Esophagus muscularis mucosa (tissue), 4 donors: ENCODE measurements around the gene CLEC11A. TPM values are rescaled to one million over a fixed set of nuclear protein-coding genes. Genes with fewer than 3 reads are reported as not detected.
A peak's percentile ranks its signal among the peaks of the same experiment; 100 is the strongest.

Experiments
- DNase-seq: peaks from one replicate; pipeline ENCODE4 v3.0.0-alpha.2; 2017; ENCODE audit errors: extremely low spot score
- H3K27ac ChIP-seq, 4 donors: fragments of 200-600 bp; sonication (generic); replicated peaks in 1 of 4; 1 replicate in 3 of 4; 2 replicates in 1 of 4; pipeline ENCODE4 v1.5.1; 2016 to 2019; ENCODE audit warnings: mild to moderate bottlenecking in 1 of 4
- H3K27me3 ChIP-seq, 4 donors: fragments of 200-600 bp; sonication (generic); one replicate each; pipeline versions ENCODE4 v1.5.1 to v1.6.0; 2016 to 2019
- H3K36me3 ChIP-seq, 4 donors: fragments of 200-600 bp; sonication (generic); one replicate each; pipeline ENCODE4 v1.5.1; 2016 to 2019
- H3K4me1 ChIP-seq, 4 donors: fragments of 200-600 bp; sonication (generic); one replicate each; pipeline ENCODE4 v1.5.1; 2016 to 2019
- H3K4me3 ChIP-seq, 4 donors: fragments of 200-600 bp; sonication (generic); 1 replicate in 2 of 4; 2 replicates in 2 of 4; pipeline ENCODE4 v1.5.1; 2016 to 2019; ENCODE audit warnings: mild to moderate bottlenecking in 4 of 4, moderate library complexity in 1 of 4
- H3K9me3 ChIP-seq, 4 donors: fragments of 200-600 bp; sonication (generic); 1 replicate in 3 of 4; 2 replicates in 1 of 4; pipeline ENCODE4 v1.5.1; 2016 to 2019
- EP300 ChIP-seq: sonication (generic); formaldehyde crosslinking; IDR thresholded peaks from one replicate; pipeline ENCODE4 v1.6.1; 2017; ENCODE audit warnings: antibody characterized with exemption
- POLR2A ChIP-seq: fragments of 450-650 bp; IDR thresholded peaks from one replicate; pipeline ENCODE4 v1.6.1; 2017; ENCODE audit warnings: antibody characterized with exemption, moderate library complexity, mild to moderate bottlenecking, low read depth
- POLR2AphosphoS5 ChIP-seq, 2 donors: sonication (generic); formaldehyde crosslinking; IDR thresholded peaks; one replicate each; pipeline ENCODE4 v1.6.1; 2017; ENCODE audit warnings: antibody characterized with exemption in 2 of 2
- WGBS: methylation state at CpG from one replicate; pipeline ENCODE4 v1.1.5; 2018; 5-methylcytosine and 5-hydroxymethylcytosine counted together
- intact Hi-C: fragments of 100-400 bp; cut with DNase I; formaldehyde crosslinking; loops from one replicate; pipeline ENCODE4 v1.15.1; 2023
- total RNA-seq, 4 donors: library from RNA; depleted of rRNA; stranded (reverse); fragments of >200 nt; gene quantifications; one replicate each; pipeline versions ENCODE4 v1.1.0 to v1.2.1, GENCODE V29; 2016
- TF ChIP-seq, protein P1 (sequence below), 3 experiments: fragments of 200-600 bp in 2 of 3; fragments of 450-650 bp in 1 of 3; sonication (generic) in 2 of 3; IDR thresholded peaks; one replicate each; pipeline ENCODE4 v1.5.1; 2017 to 2019; ENCODE audit warnings: antibody characterized with exemption in 3 of 3, mild to moderate bottlenecking in 2 of 3, moderate library complexity in 1 of 3

CLEC11A gene
- total RNA-seq, 4 donors from 2014 or later = 8.3 to 15.4 (median 11.1) TPM

DNA sequence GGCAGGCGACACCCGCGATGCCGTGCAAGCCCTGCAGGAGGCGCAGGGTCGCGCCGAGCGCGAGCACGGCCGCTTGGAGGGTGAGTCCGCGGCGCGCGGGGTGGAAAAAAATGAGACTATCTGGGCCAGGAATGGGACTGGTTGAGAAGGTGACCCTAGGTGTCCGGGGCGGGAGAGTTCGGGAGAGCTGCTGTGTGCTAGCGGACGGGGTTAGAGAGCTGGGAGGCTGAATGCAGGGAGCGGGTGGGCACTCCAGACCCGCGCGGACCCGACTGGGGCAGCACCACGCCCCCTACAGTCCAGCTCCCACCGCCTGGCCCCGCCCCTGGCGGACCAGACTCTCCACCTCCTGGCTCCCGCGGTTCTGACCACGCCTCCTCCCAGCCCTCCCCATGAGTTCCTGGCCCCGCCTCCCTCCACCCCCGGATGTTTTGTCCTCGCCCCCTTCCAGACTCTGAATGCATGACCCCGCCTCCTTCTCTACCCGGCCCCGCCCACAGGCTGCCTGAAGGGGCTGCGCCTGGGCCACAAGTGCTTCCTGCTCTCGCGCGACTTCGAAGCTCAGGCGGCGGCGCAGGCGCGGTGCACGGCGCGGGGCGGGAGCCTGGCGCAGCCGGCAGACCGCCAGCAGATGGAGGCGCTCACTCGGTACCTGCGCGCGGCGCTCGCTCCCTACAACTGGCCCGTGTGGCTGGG, 1.5 kb downstream of the CLEC11A start:
- no peaks in the 10 kb centered on the region for H3K36me3 ChIP-seq
- H3K9me3 ChIP-seq = no peaks in the 10 kb centered on the region
- peak overlapping the region; percentile 61 to 86 (median 62) for H3K4me3 ChIP-seq
- peak overlapping the region; percentile 65 to 80 (median 70) for H3K27ac ChIP-seq
- peak; percentile 99 for DNase-seq
- intact Hi-C loops = loop anchor here (5.0 kb wide), 2 partner anchors 58 to 83 kb away; no protein-coding TSS in a partner anchor
- TF ChIP-seq EP300 (no peak), POLR2A (peak; percentile 10), POLR2AphosphoS5 (IDR thresholded peaks at IDR 0.05) (peak; percentile 84 to 90)
- TF ChIP-seq, protein P1, sequence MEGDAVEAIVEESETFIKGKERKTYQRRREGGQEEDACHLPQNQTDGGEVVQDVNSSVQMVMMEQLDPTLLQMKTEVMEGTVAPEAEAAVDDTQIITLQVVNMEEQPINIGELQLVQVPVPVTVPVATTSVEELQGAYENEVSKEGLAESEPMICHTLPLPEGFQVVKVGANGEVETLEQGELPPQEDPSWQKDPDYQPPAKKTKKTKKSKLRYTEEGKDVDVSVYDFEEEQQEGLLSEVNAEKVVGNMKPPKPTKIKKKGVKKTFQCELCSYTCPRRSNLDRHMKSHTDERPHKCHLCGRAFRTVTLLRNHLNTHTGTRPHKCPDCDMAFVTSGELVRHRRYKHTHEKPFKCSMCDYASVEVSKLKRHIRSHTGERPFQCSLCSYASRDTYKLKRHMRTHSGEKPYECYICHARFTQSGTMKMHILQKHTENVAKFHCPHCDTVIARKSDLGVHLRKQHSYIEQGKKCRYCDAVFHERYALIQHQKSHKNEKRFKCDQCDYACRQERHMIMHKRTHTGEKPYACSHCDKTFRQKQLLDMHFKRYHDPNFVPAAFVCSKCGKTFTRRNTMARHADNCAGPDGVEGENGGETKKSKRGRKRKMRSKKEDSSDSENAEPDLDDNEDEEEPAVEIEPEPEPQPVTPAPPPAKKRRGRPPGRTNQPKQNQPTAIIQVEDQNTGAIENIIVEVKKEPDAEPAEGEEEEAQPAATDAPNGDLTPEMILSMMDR (IDR thresholded peaks at IDR 0.05) = peak; percentile 67 to 71 (median 69)
- H3K27me3 ChIP-seq = peaks cover 0 to 77% (median 19%) of the 10 kb centered on the region in 4 donors
- no CpG with 5 or more reads among the region's 65 CpGs for WGBS
- peaks cover 17 to 45% (median 32%) of the 10 kb centered on the region in 4 donors for H3K4me1 ChIP-seq

DNA sequence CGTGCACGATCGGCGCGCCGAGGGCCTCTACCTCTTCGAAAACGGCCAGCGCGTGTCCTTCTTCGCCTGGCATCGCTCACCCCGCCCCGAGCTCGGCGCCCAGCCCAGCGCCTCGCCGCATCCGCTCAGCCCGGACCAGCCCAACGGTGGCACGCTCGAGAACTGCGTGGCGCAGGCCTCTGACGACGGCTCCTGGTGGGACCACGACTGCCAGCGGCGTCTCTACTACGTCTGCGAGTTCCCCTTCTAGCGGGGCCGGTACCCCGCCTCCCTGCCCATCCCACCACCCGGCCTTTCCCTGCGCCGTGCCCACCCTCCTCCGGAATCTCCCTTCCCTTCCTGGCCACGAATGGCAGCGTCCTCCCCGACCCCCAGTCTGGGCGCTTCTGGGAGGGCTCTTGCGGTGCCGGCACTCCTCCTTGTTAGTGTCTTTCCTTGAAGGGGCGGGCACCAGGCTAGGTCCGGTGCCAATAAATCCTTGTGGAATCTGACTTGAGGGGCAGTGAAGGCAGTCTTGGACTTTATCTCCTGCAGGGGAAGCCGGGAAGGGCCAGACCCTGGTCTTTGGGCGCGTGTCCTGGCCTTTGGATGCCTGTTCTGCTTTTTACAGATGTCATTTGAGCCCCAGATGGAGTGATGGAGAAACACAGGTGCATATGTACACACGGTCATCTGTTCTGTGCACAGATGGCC, 2.2 kb downstream of the CLEC11A start:
- TF ChIP-seq POLR2AphosphoS5 (IDR thresholded peaks at IDR 0.05) (no peak), POLR2A (no peak), EP300 (no peak)
- TF ChIP-seq, protein P1 (IDR thresholded peaks at IDR 0.05) = no peak
- no peak for DNase-seq
- intact Hi-C loops = loop anchor here (5.0 kb wide), 1 partner anchor 82 kb away; no protein-coding TSS in a partner anchor
- WGBS = 5% methylated on average over 48 of the region's 52 CpGs
- Histone ChIP-seq H3K27ac (peak overlapping the region; percentile 59 to 80 (median 70)), H3K27me3 (peaks cover 0 to 70% (median 16%) of the 10 kb centered on the region in 4 donors), H3K9me3 (no peaks in the 10 kb centered on the region), H3K36me3 (no peaks in the 10 kb centered on the region), H3K4me1 (peaks cover 17 to 43% (median 31%) of the 10 kb centered on the region in 4 donors), H3K4me3 (peak overlapping the region; percentile 61 to 86 (median 62))

DNA sequence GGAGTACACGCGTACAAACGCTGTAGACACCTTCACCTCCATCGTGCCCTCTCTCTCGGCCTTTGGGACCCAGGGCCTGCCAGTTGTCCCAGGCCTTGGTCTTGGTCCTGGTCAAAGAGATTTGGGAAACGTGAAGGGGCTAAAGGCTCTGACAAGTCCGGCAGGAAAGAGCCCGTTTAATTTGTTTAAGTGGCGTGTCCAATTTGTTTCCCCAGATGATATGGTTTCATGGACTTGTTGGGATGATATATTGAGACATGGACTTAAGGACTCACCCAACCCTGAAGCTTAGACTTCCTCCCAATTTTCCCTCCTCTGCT, 2.7 kb downstream of the CLEC11A start:
- H3K4me3 ChIP-seq = peak overlapping the region; percentile 61 to 86 (median 62)
- intact Hi-C loops = loop anchor here (5.0 kb wide), 1 partner anchor 81 kb away; no protein-coding TSS in a partner anchor
- DNase-seq = no peak
- no peaks in the 10 kb centered on the region for H3K36me3 ChIP-seq
- H3K9me3 ChIP-seq = no peaks in the 10 kb centered on the region
- 67% methylated on average over 9 of the region's 9 CpGs for WGBS
- peaks cover 0 to 65% (median 14%) of the 10 kb centered on the region in 4 donors for H3K27me3 ChIP-seq
- H3K27ac ChIP-seq = no peak overlapping the region
- H3K4me1 ChIP-seq = peaks cover 17 to 43% (median 31%) of the 10 kb centered on the region in 4 donors
- TF ChIP-seq POLR2AphosphoS5 (IDR thresholded peaks at IDR 0.05) (no peak), EP300 (no peak), POLR2A (no peak)
- TF ChIP-seq, protein P1 (IDR thresholded peaks at IDR 0.05) = no peak

DNA sequence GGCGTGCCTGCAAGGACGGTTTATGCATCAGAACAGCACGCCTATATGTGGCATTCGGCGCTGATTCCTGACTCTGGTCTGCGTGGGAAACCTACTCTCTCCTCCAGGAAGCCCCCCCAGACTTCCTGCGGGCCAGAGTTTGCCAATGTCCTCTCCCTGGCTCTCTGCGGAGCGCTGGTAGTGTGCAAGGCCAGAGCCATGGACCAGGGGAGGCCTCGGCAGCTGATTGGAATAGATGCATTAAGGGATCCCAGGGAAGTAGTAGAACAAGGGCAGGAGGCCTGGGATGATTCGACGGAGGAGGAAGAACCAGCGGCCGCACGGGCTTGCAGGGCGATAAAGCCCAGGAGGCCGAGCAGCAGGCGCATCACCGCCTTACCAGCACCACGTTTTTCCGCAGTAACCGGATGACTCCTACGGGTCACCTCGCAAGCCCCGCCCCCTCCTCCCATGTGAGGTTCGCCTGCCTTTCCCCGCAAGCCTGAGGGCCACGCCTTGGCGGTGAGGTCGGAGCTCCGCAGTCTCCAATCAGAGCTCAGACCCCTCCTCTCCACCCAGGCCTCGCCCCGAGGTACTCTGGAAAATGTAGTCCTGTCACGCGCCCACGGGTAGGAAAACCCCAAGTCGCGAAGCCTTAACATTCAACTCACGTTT, 5.0 kb downstream of the CLEC11A start:
- no peak for TF ChIP-seq POLR2AphosphoS5 (IDR thresholded peaks at IDR 0.05)
- DNase-seq = no peak
- Histone ChIP-seq H3K27me3 (peaks cover 0 to 49% (median 10%) of the 10 kb centered on the region in 4 donors), H3K9me3 (no peaks in the 10 kb centered on the region), H3K36me3 (no peaks in the 10 kb centered on the region), H3K4me1 (peaks cover 17 to 40% (median 30%) of the 10 kb centered on the region in 4 donors), H3K27ac (no peak overlapping the region), H3K4me3 (peak overlapping the region in 1 of 4 donors; percentile 16)
- intact Hi-C loops = loop anchor here (5.0 kb wide), 1 partner anchor 79 kb away; no protein-coding TSS in a partner anchor
- WGBS = 27% methylated on average over 35 of the region's 39 CpGs
